ENCODE measurements around the gene ART4.
A peak's percentile ranks its signal among the peaks of the same experiment; 100 is the strongest.

The ART4 gene

GRCh38 chr12:14884458-14884878 is 41.1 kb upstream of the ART4 start:
- no peaks in the 10 kb centered on the region for H3K27me3 Mint-ChIP-seq (ENCODE audit: low read depth)
- TF ChIP-seq CTCF (IDR thresholded peaks at IDR 0.05; ENCODE audit: unreplicated experiment in 3 of 3), result no peak
- peaks cover 69% of the 10 kb centered on the region for H3K4me1 Mint-ChIP-seq
- H3K9me3 Mint-ChIP-seq, result no peaks in the 10 kb centered on the region
- H3K36me3 Mint-ChIP-seq (ENCODE audit: low read depth), result no peaks in the 10 kb centered on the region
- H3K27ac Mint-ChIP-seq, result peak overlapping the region; percentile 88 to 95 (median 92)
- peak overlapping the region in 2 of 3 experiments; percentile 83 to 89 for H3K4me3 Mint-ChIP-seq

GRCh38 chr12:14883686-14884085 is 40.4 kb upstream of the ART4 start:
- no peak for TF ChIP-seq CTCF (IDR thresholded peaks at IDR 0.05; ENCODE audit: unreplicated experiment in 3 of 3)
- Mint-ChIP-seq H3K27me3 (ENCODE audit: low read depth) (no peaks in the 10 kb centered on the region), H3K4me3 (peak overlapping the region in 2 of 3 experiments; percentile 24 to 69), H3K9me3 (no peaks in the 10 kb centered on the region), H3K4me1 (peaks cover 63% of the 10 kb centered on the region), H3K27ac (peak overlapping the region; percentile 88 to 95 (median 92)), H3K36me3 (ENCODE audit: low read depth) (no peaks in the 10 kb centered on the region)

DNA sequence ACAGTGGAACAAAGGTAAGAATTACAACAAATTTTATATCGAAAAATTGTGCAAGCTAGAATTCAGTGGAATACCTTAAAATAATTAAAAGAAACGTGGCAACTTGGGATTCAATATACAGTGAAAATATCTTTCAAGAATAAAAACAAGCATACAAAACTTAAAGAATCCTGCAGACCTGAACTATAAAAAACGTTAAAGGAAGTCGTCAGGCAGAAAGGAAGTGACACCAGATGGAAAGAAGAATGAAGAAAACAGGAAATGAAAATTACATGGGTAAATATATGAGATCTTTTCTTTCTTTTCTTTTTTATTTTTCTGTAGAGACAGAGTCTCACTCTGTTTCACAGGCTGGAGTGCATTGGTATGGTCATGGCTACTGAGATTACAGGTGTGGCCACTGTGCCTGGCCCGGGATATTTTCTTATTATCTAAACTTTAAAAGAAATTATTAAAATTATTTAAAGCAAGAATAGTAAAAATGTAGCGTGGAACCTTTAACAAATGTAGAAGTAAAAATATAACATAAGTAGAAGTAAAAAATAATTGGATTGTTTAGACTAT is 37.6 kb upstream of the ART4 start:
- TF ChIP-seq CTCF (IDR thresholded peaks at IDR 0.05; ENCODE audit: unreplicated experiment in 3 of 3), result no peak
- peak overlapping the region in 1 of 3 experiments; percentile 24 for H3K27ac Mint-ChIP-seq
- peak overlapping the region in 1 of 3 experiments; percentile 41 for H3K4me3 Mint-ChIP-seq
- H3K27me3 Mint-ChIP-seq (ENCODE audit: low read depth), result no peaks in the 10 kb centered on the region
- no peaks in the 10 kb centered on the region for H3K36me3 Mint-ChIP-seq (ENCODE audit: low read depth)
- H3K9me3 Mint-ChIP-seq, result no peaks in the 10 kb centered on the region
- peaks cover 44% of the 10 kb centered on the region for H3K4me1 Mint-ChIP-seq

- Mint-ChIP-seq H3K4me3 (peak overlapping the region in 1 of 3 experiments; percentile 41), H3K9me3 (no peaks in the 10 kb centered on the region), H3K36me3 (ENCODE audit: low read depth) (no peaks in the 10 kb centered on the region), H3K4me1 (peaks cover 31% of the 10 kb centered on the region), H3K27me3 (ENCODE audit: low read depth) (no peaks in the 10 kb centered on the region), H3K27ac (peak overlapping the region in 2 of 3 experiments; percentile 12 to 24)
- TF ChIP-seq CTCF (IDR thresholded peaks at IDR 0.05; ENCODE audit: unreplicated experiment in 3 of 3), result no peak
Observed at GRCh38 chr12:14879222-14879933, 36.1 kb upstream of the ART4 start.

DNA sequence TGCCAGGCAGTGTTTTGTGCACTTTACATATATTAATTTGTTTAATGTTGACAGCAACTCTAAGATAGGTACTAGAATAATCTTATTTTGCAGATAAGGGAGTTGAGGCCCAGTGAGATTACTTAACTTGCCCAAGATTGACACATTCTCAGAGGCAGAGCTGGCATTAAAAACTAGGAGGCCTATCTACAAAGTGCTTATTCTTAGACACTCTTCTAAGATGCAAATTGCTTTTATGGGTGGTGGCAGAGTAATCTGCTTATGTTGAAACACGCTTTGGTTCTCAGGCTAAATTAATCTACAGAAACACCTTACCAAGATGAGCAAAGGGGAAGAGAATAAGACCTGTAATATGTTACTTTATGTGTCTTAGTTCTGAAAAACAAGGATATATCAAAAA is 35.2 kb upstream of the ART4 start:
- Mint-ChIP-seq H3K36me3 (ENCODE audit: low read depth) (no peaks in the 10 kb centered on the region), H3K27ac (no peak overlapping the region), H3K4me1 (peaks cover 24% of the 10 kb centered on the region), H3K27me3 (ENCODE audit: low read depth) (no peaks in the 10 kb centered on the region), H3K9me3 (no peaks in the 10 kb centered on the region), H3K4me3 (no peak overlapping the region)
- TF ChIP-seq CTCF (IDR thresholded peaks at IDR 0.05; ENCODE audit: unreplicated experiment in 3 of 3), result no peak

- Mint-ChIP-seq H3K4me1 (peaks cover 14% of the 10 kb centered on the region), H3K4me3 (no peak overlapping the region), H3K36me3 (ENCODE audit: low read depth) (no peaks in the 10 kb centered on the region), H3K27me3 (ENCODE audit: low read depth) (no peaks in the 10 kb centered on the region), H3K9me3 (no peaks in the 10 kb centered on the region), H3K27ac (no peak overlapping the region)
- TF ChIP-seq CTCF (IDR thresholded peaks at IDR 0.05; ENCODE audit: unreplicated experiment in 3 of 3), result no peak
Observed at GRCh38 chr12:14876833-14877232, 33.5 kb upstream of the ART4 start.

Measured in nephron (organoid).